Measurements from ENCODE around the gene PTPRK.

The PTPRK gene

GRCh38 chr6:128099571-128100197, 420.7 kb downstream of the PTPRK start:
- in situ Hi-C loops (cut with HindIII; ENCODE audit: low sequenced_read_pairs), result no loop called here

- in situ Hi-C loops (cut with HindIII; ENCODE audit: low sequenced_read_pairs), result no loop called here
Observed at GRCh38 chr6:128098000-128098581, 422.3 kb downstream of the PTPRK start.

- in situ Hi-C loops (cut with HindIII; ENCODE audit: low sequenced_read_pairs), result no loop called here
Observed at GRCh38 chr6:128097009-128097408, 423.4 kb downstream of the PTPRK start.

- in situ Hi-C loops (cut with HindIII; ENCODE audit: low sequenced_read_pairs), result no loop called here
Observed at GRCh38 chr6:128095362-128095761, 425.0 kb downstream of the PTPRK start.

GRCh38 chr6:128079021-128079420, 441.4 kb downstream of the PTPRK start:
- in situ Hi-C loops (cut with HindIII; ENCODE audit: low sequenced_read_pairs), result no loop called here

- in situ Hi-C loops (cut with HindIII; ENCODE audit: low sequenced_read_pairs), result no loop called here
Observed at GRCh38 chr6:128078276-128078675, 442.1 kb downstream of the PTPRK start.

- in situ Hi-C loops (cut with HindIII; ENCODE audit: low sequenced_read_pairs), result no loop called here
Observed at GRCh38 chr6:128076843-128077242, 443.6 kb downstream of the PTPRK start.

GRCh38 chr6:128074567-128074966, 445.8 kb downstream of the PTPRK start:
- in situ Hi-C loops (cut with HindIII; ENCODE audit: low sequenced_read_pairs), result no loop called here

GRCh38 chr6:128073389-128073788, 447.0 kb downstream of the PTPRK start:
- in situ Hi-C loops (cut with HindIII; ENCODE audit: low sequenced_read_pairs), result no loop called here

- in situ Hi-C loops (cut with HindIII; ENCODE audit: low sequenced_read_pairs), result no loop called here
Observed at GRCh38 chr6:128071212-128071611, 449.2 kb downstream of the PTPRK start.

GRCh38 chr6:128070406-128070805, 450.0 kb downstream of the PTPRK start:
- in situ Hi-C loops (cut with HindIII; ENCODE audit: low sequenced_read_pairs), result no loop called here

- in situ Hi-C loops (cut with HindIII; ENCODE audit: low sequenced_read_pairs), result no loop called here
Observed at GRCh38 chr6:128069188-128069587, 451.2 kb downstream of the PTPRK start.

GRCh38 chr6:128068119-128068479, 452.3 kb downstream of the PTPRK start:
- in situ Hi-C loops (cut with HindIII; ENCODE audit: low sequenced_read_pairs), result no loop called here

GRCh38 chr6:128067446-128068118, 452.8 kb downstream of the PTPRK start:
- in situ Hi-C loops (cut with HindIII; ENCODE audit: low sequenced_read_pairs), result no loop called here

- in situ Hi-C loops (cut with HindIII; ENCODE audit: low sequenced_read_pairs), result no loop called here
Observed at GRCh38 chr6:128065072-128065471, 455.3 kb downstream of the PTPRK start.

GRCh38 chr6:128064540-128064895, 455.9 kb downstream of the PTPRK start:
- in situ Hi-C loops (cut with HindIII; ENCODE audit: low sequenced_read_pairs), result no loop called here

- in situ Hi-C loops (cut with HindIII; ENCODE audit: low sequenced_read_pairs), result no loop called here
Observed at GRCh38 chr6:128063850-128064539, 456.4 kb downstream of the PTPRK start.

GRCh38 chr6:128062882-128063603, 457.4 kb downstream of the PTPRK start:
- in situ Hi-C loops (cut with HindIII; ENCODE audit: low sequenced_read_pairs), result no loop called here

GRCh38 chr6:128057946-128058345, 462.5 kb downstream of the PTPRK start:
- in situ Hi-C loops (cut with HindIII; ENCODE audit: low sequenced_read_pairs), result no loop called here

- in situ Hi-C loops (cut with HindIII; ENCODE audit: low sequenced_read_pairs), result no loop called here
Observed at GRCh38 chr6:128057541-128057940, 462.9 kb downstream of the PTPRK start.

GRCh38 chr6:128053109-128053508, 467.3 kb downstream of the PTPRK start:
- in situ Hi-C loops (cut with HindIII; ENCODE audit: low sequenced_read_pairs), result no loop called here
